SK-N-SH treated with all-trans-retinoic acid at 6 μM for 48 hours (cell line): Measurements from ENCODE around the gene BSDC1.

Source experiments
- ARNTL ChIP-seq: fragments of 450-650 bp; formaldehyde crosslinking; IDR thresholded peaks from 2 replicates; pipeline ENCODE4 v1.5.0; 2020; ENCODE audit warnings: low read depth, mild to moderate bottlenecking, moderate library complexity, borderline replicate concordance
- BACH2 ChIP-seq: fragments of 250-450 bp; sonication (Bioruptor Pico); IDR thresholded peaks from 2 replicates; pipeline ENCODE4 v1.9.0; 2021; ENCODE audit warnings: mild to moderate bottlenecking, borderline replicate concordance
- CREB5 ChIP-seq: fragments of 250-450 bp; sonication (Bioruptor Pico); IDR thresholded peaks from 2 replicates; pipeline ENCODE4 v1.5.1; 2020; ENCODE audit warnings: low read depth, mild to moderate bottlenecking, moderate library complexity
- ESRRG ChIP-seq: fragments of 250-450 bp; sonication (Bioruptor Pico); IDR thresholded peaks from 2 replicates; pipeline ENCODE4 v1.6.1; 2021; ENCODE audit warnings: mild to moderate bottlenecking
- OSR1 ChIP-seq: fragments of 250-450 bp; sonication (Bioruptor Pico); IDR thresholded peaks from 2 replicates; pipeline ENCODE4 v1.8.0; 2022; ENCODE audit warnings: moderate library complexity, mild to moderate bottlenecking, inconsistent platforms
- PATZ1 ChIP-seq: fragments of 250-450 bp; sonication (Bioruptor Pico); IDR thresholded peaks from 2 replicates; pipeline ENCODE4 v1.8.0; 2020; ENCODE audit warnings: mild to moderate bottlenecking, moderate library complexity, borderline replicate concordance
- POU6F1 ChIP-seq: fragments of 250-450 bp; sonication (Bioruptor Pico); IDR thresholded peaks from 2 replicates; pipeline ENCODE4 v1.8.0; 2021; ENCODE audit warnings: low read depth, mild to moderate bottlenecking, moderate library complexity, borderline replicate concordance
- RARB ChIP-seq: fragments of 250-450 bp; sonication (Bioruptor Pico); IDR thresholded peaks from 2 replicates; pipeline ENCODE4 v1.8.0; 2021; ENCODE audit warnings: mild to moderate bottlenecking, moderate library complexity
- TCF4 ChIP-seq: fragments of 250-450 bp; sonication (Bioruptor Pico); IDR thresholded peaks from 2 replicates; pipeline ENCODE4 v1.8.0; 2021; ENCODE audit warnings: mild to moderate bottlenecking, moderate library complexity, borderline replicate concordance
- TOX ChIP-seq: fragments of 250-450 bp; sonication (Bioruptor Pico); IDR thresholded peaks from 2 replicates; pipeline ENCODE4 v1.8.0; 2021; ENCODE audit warnings: mild to moderate bottlenecking, moderate library complexity, borderline replicate concordance
- TSHZ2 ChIP-seq: fragments of 250-450 bp; sonication (Bioruptor Pico); IDR thresholded peaks from 2 replicates; pipeline ENCODE4 v1.5.0; 2020; ENCODE audit warnings: mild to moderate bottlenecking, moderate library complexity
- ZC3H10 ChIP-seq: fragments of 250-450 bp; sonication (Bioruptor Pico); IDR thresholded peaks from 2 replicates; pipeline ENCODE4 v1.5.1; 2021; ENCODE audit warnings: mild to moderate bottlenecking, moderate library complexity
- ZNF565 ChIP-seq: fragments of 450-650 bp; formaldehyde crosslinking; conservative IDR thresholded peaks from 2 replicates; pipeline ENCODE4 v1.5.0; 2020; ENCODE audit warnings: low read depth, mild to moderate bottlenecking, moderate library complexity

GRCh38 chr1:32388641-32389040 lies 5.6 kb downstream of the BSDC1 start:
- TF ChIP-seq TCF4 (CRISPR knock-in tag): no peak
- TF ChIP-seq OSR1 (CRISPR knock-in tag): no peak
- TF ChIP-seq ESRRG: no peak
- no peak for TF ChIP-seq ZNF565 (CRISPR knock-in tag)
- no peak for TF ChIP-seq CREB5 (CRISPR knock-in tag)
- TF ChIP-seq BACH2: no peak
- no peak for TF ChIP-seq ARNTL (CRISPR knock-in tag)
- TF ChIP-seq RARB (CRISPR knock-in tag): no peak
- no peak for TF ChIP-seq TSHZ2 (CRISPR knock-in tag)
- no peak for TF ChIP-seq ZC3H10 (CRISPR knock-in tag)
- no peak for TF ChIP-seq TOX (CRISPR knock-in tag)
- no peak for TF ChIP-seq PATZ1 (CRISPR knock-in tag)
- TF ChIP-seq POU6F1 (CRISPR knock-in tag): no peak
